ENCODE results near the gene FXYD1. TPM values are rescaled to one million over a fixed set of nuclear protein-coding genes. Genes with fewer than 3 reads are reported as not detected.

FXYD1 gene
- total and polyA plus RNA-seq, 10 donors: 0.83 to 18.1 (median 10.8) TPM; not detected in 1

DNA sequence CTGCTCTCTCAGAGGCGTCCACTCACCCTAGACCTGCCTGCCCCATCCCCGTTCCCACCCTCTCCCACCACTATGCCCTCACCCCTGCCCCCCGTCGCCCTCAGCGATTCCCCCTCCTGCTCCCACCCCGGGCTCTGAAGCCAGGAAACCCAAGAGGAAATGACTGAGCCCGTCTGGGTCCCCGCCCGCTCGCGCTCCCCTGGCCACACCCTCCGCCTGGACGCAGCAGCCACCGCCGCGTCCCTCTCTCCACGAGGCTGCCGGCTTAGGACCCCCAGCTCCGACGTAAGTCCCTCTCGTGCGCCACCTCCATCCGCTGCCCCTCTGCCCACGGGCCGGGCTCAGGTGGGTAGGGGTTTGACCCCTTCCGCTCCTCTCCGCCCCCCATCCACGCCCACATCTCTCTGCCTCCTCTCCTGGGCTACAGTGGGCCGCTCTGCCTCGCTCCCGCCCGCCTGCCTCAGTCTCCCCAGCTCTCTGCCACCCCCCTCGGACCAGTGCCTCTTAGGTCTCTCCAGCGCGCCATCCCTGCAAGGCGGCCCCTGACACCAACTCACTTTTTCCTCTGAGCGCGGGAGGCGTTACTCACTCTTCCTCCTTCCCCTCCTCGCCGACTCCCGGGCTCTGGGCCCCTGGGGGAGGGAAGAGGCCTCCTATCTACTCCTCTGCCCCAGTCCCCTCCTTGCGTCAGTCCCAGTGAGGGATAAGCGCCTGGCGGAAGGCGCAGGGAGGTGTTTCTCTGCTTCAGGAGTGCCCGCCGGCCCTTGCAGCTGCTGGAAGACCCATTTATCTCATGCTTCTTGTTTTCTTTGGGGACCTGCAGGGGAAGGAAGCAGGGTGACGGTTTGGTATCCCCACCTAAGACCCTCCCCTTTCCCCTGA, 16.1 kb downstream of the FXYD1 start, which contains the start of gene FXYD5:
TSS of gene FXYD5 (plus strand) at position 211 of the 882 bp plus-strand sequence. CDS start 816 bp downstream, outside the sequence.
- Histone ChIP-seq H3K4me1 (peaks cover 5 to 58% (median 36%) of the 10 kb centered on the region in 6 donors), H3K27me3 (replicated peaks in 1 of 7) (peaks cover 0 to 6% (median 0%) of the 10 kb centered on the region in 7 donors), H3K36me3 (peaks cover 5 to 35% (median 28%) of the 10 kb centered on the region in 6 donors), H3K4me3 (peak within 1 kb of the TSS; percentile 56 to 92 (median 72)), H3K27ac (peak within 1 kb of the TSS; percentile 77 to 98 (median 89)), H3K9me3 (no peaks in the 10 kb centered on the region)
- intact Hi-C loops (cut with DNase I; ENCODE audit: low total_unique reads): loop anchor here (5.0 to 10.0 kb wide), 2 partner anchors 50 to 113 kb away; partner anchors contain the start of gene USF2
- TF ChIP-seq POLR2A (IDR thresholded peaks at IDR 0.05) (no peak), POLR2AphosphoS5 (IDR thresholded peaks at IDR 0.05) (peak; percentile 80 to 93 (median 89))
- TF ChIP-seq, protein P1, sequence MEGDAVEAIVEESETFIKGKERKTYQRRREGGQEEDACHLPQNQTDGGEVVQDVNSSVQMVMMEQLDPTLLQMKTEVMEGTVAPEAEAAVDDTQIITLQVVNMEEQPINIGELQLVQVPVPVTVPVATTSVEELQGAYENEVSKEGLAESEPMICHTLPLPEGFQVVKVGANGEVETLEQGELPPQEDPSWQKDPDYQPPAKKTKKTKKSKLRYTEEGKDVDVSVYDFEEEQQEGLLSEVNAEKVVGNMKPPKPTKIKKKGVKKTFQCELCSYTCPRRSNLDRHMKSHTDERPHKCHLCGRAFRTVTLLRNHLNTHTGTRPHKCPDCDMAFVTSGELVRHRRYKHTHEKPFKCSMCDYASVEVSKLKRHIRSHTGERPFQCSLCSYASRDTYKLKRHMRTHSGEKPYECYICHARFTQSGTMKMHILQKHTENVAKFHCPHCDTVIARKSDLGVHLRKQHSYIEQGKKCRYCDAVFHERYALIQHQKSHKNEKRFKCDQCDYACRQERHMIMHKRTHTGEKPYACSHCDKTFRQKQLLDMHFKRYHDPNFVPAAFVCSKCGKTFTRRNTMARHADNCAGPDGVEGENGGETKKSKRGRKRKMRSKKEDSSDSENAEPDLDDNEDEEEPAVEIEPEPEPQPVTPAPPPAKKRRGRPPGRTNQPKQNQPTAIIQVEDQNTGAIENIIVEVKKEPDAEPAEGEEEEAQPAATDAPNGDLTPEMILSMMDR (IDR thresholded peaks at IDR 0.05 in 8 of 11, conservative IDR thresholded peaks at IDR 0.05 in 3 of 11): peak in 4 of 11 experiments; percentile 12 to 19 (median 16)
- peak; percentile 95 for DNase-seq
- 0 to 1% (median 1%) methylated on average over 43 to 49 of the region's 49 CpGs for WGBS, 5 donors

- Histone ChIP-seq H3K4me1 (peaks cover 5 to 58% (median 36%) of the 10 kb centered on the region in 6 donors), H3K36me3 (peaks cover 5 to 42% (median 35%) of the 10 kb centered on the region in 6 donors), H3K27ac (peak overlapping the region; percentile 77 to 98 (median 89)), H3K4me3 (peak overlapping the region; percentile 56 to 92 (median 72)), H3K27me3 (replicated peaks in 1 of 7) (peaks cover 0 to 6% (median 0%) of the 10 kb centered on the region in 7 donors), H3K9me3 (no peaks in the 10 kb centered on the region)
- intact Hi-C loops (cut with DNase I; ENCODE audit: low total_unique reads): loop anchor here (10.0 kb wide), 1 partner anchor 49 kb away; no protein-coding TSS in a partner anchor
- WGBS, 5 donors: 5 to 9% (median 5%) methylated on average over 13 to 17 of the region's 17 CpGs; no CpG with 5 or more reads in 1 of the 5 donors
- peak in 1 of 3 donors; percentile 47 for TF ChIP-seq POLR2AphosphoS5 (IDR thresholded peaks at IDR 0.05)
- TF ChIP-seq, protein P1 (IDR thresholded peaks at IDR 0.05 in 8 of 11, conservative IDR thresholded peaks at IDR 0.05 in 3 of 11): peak in 2 of 11 experiments; percentile 7 to 27
- no peak for TF ChIP-seq POLR2A (IDR thresholded peaks at IDR 0.05)
- no peak for DNase-seq
Measured at GRCh38 chr19:35155441-35155840, 16.8 kb downstream of the FXYD1 start.

DNA sequence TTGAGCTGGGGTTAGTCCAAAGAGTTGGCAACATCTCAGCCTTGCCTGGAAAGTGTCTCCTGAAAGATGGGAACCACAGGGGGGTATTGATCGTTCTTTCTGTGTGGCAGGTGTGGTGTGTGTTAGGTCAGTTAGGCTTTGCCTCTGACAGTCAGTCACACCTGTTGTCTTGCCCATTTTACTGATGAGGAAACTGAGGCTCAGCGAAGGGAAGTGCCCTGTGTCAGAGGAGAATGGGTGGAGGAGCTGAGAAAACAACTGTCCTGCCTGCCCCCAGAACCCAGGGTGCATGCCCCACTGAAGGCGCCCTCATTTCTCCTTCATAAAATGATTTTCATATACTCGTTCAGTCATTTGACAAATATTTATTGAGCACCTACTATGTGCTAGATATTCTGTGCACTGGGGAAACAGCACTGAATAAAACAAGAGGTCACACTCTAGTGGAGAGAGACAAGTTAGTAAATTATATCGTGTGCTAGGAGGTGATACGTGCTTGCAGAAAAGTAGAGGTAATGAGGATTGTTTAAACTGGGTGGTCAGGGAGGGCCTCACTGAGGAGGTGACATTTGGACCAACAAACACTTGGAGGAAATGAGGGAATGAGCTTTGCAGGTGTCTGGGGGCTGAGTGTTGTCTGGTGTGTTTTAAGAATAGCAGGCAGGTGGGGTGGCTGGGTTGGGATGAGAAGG, 17.5 kb downstream of the FXYD1 start:
- intact Hi-C loops (cut with DNase I; ENCODE audit: low total_unique reads): loop anchor here (10.0 kb wide), 1 partner anchor 49 kb away; no protein-coding TSS in a partner anchor
- no peak for DNase-seq
- peak overlapping the region in 5 of 8 donors; percentile 86 to 98 (median 91) for H3K27ac ChIP-seq
- no peaks in the 10 kb centered on the region for H3K9me3 ChIP-seq
- H3K4me3 ChIP-seq: peak overlapping the region; percentile 56 to 92 (median 72)
- no peak for TF ChIP-seq POLR2A (IDR thresholded peaks at IDR 0.05)
- 88 to 96% (median 88%) methylated on average over 6 of the region's 6 CpGs for WGBS, 5 donors
- H3K27me3 ChIP-seq (replicated peaks in 1 of 7): peaks cover 0 to 6% (median 0%) of the 10 kb centered on the region in 7 donors
- peaks cover 5 to 49% (median 40%) of the 10 kb centered on the region in 6 donors for H3K36me3 ChIP-seq
- peaks cover 5 to 58% (median 36%) of the 10 kb centered on the region in 6 donors for H3K4me1 ChIP-seq

GRCh38 chr19:35156673-35157014, 18.0 kb downstream of the FXYD1 start:
- intact Hi-C loops (cut with DNase I; ENCODE audit: low total_unique reads): loop anchor here (10.0 kb wide), 1 partner anchor 48 kb away; no protein-coding TSS in a partner anchor
- 93 to 97% (median 94%) methylated on average over 7 of the region's 7 CpGs for WGBS, 5 donors
- peak overlapping the region in 1 of 8 donors; percentile 92 for H3K4me3 ChIP-seq

More at GRCh38 chr19:35156673-35157014, 18.0 kb downstream of the FXYD1 start:
- peak overlapping the region in 1 of 8 donors; percentile 98 for H3K27ac ChIP-seq
- peaks cover 8 to 54% (median 45%) of the 10 kb centered on the region in 6 donors for H3K36me3 ChIP-seq
- H3K27me3 ChIP-seq (replicated peaks in 1 of 7): peaks cover 0 to 6% (median 0%) of the 10 kb centered on the region in 7 donors
- DNase-seq: no peak
- H3K9me3 ChIP-seq: peaks cover 0 to 5% (median 0%) of the 10 kb centered on the region in 8 donors
- H3K4me1 ChIP-seq: peaks cover 5 to 58% (median 36%) of the 10 kb centered on the region in 6 donors
- TF ChIP-seq, protein P1 (IDR thresholded peaks at IDR 0.05 in 8 of 11, conservative IDR thresholded peaks at IDR 0.05 in 3 of 11): no peak
- no peak for TF ChIP-seq POLR2AphosphoS5 (IDR thresholded peaks at IDR 0.05)
- TF ChIP-seq POLR2A (IDR thresholded peaks at IDR 0.05): no peak

Measured in spleen (tissue), 11 donors.